ENCODE data around the gene SLC25A28.
"Not testable (repeated sequence)": the region's sequence is repeated elsewhere in the genome, so short reads cannot be mapped to it uniquely, and the experiment has no call there.

Gene SLC25A28

DNA sequence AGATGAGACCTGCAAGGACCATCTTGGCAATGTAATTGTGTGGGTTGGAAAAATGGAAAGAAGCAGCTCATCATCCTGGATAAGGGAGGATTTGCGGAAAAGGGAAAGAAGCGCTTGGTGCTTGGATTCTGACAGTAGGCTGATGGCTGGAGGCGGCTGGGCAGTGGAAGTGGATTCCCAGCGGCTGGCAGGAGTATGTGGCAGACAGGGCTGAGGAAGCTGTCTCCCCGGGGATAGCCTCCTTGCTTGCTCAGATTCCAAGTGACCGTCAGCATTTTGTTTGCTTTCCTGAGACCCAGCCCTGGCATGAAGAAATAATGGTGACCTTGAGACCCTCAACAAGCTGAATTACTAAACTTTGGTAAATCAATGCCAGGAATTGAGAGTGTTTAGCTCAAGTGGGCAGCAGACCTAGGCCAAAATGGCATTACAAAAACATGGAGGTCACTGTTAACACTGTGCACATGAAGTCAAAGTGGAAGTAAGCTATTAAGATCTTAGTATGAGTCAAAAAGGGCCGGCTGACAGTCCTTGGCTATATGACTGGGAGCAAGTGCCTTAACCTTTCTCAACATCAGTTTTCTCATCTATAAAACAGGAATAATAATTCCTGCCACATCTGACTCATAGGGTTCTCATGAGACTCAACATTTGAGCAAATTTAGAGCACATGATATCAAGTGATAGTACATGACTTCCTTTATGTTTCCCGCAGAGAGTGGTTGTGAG lies 21.3 kb downstream of the SLC25A28 start:
- Mint-ChIP-seq H3K27me3 (ENCODE audit: low read depth, poor library complexity) (peaks cover 28% of the 10 kb centered on the region), H3K4me3 (no peak overlapping the region), H3K36me3 (ENCODE audit: low read depth) (peaks cover 5% of the 10 kb centered on the region), H3K9me3 (peaks cover 23% of the 10 kb centered on the region), H3K4me1 (peaks cover 34% of the 10 kb centered on the region), H3K27ac (no peak overlapping the region)
- TF ChIP-seq, protein P1, sequence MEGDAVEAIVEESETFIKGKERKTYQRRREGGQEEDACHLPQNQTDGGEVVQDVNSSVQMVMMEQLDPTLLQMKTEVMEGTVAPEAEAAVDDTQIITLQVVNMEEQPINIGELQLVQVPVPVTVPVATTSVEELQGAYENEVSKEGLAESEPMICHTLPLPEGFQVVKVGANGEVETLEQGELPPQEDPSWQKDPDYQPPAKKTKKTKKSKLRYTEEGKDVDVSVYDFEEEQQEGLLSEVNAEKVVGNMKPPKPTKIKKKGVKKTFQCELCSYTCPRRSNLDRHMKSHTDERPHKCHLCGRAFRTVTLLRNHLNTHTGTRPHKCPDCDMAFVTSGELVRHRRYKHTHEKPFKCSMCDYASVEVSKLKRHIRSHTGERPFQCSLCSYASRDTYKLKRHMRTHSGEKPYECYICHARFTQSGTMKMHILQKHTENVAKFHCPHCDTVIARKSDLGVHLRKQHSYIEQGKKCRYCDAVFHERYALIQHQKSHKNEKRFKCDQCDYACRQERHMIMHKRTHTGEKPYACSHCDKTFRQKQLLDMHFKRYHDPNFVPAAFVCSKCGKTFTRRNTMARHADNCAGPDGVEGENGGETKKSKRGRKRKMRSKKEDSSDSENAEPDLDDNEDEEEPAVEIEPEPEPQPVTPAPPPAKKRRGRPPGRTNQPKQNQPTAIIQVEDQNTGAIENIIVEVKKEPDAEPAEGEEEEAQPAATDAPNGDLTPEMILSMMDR (IDR thresholded peaks at IDR 0.05), result no peak
- DNase-seq, result no peak

DNA sequence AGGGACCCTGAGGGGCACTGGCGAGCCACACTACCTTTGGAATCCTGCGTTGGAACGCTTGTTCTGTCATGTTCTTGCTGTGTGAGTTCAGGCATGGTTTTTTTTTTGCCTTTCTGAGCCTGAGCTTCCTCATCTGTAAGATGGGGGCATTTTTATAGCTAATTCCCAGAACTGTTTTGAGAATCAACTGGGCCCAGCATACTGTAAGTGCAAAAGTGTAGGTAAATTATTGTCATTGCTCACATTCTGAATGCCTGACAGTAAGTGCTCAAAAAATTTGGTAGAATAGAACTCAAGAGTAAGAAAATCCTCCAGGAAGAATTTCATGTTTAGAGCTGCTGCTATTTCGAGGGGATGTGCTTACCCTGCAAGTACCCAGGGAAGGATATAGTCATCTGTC lies 22.2 kb downstream of the SLC25A28 start:
- Mint-ChIP-seq H3K27me3 (ENCODE audit: low read depth, poor library complexity) (peaks cover 28% of the 10 kb centered on the region), H3K4me1 (peaks cover 34% of the 10 kb centered on the region), H3K4me3 (no peak overlapping the region), H3K9me3 (peaks cover 18% of the 10 kb centered on the region), H3K27ac (no peak overlapping the region), H3K36me3 (ENCODE audit: low read depth) (peaks cover 4% of the 10 kb centered on the region)
- TF ChIP-seq, protein P1 (IDR thresholded peaks at IDR 0.05), result no peak
- no peak for DNase-seq

DNA sequence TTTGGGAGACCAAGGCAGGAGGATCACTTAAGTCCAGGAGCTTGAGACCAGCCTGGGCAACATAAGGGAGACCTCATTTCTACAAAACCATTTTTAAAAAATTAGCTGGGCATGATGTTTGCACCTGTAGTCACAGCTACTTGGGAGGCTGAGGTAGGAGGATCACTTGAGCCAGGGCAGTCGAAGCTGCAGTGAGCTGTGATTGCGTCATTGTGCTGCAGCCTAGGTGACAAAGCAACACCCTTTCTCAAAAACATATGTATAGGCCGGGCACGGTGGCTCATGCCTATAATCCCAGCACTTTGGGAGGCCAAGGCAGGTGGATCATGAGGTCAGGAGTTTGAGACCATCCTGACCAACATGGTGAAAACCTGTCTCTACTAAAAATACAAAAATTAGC lies 23.5 kb downstream of the SLC25A28 start:
- H3K4me3 Mint-ChIP-seq; H3K9me3 Mint-ChIP-seq; DNase-seq; H3K27ac Mint-ChIP-seq; H3K36me3 Mint-ChIP-seq (ENCODE audit: low read depth): not testable (repeated sequence)
- Mint-ChIP-seq H3K4me1 (peaks cover 34% of the 10 kb centered on the region), H3K27me3 (ENCODE audit: low read depth, poor library complexity) (peaks cover 27% of the 10 kb centered on the region)

DNA sequence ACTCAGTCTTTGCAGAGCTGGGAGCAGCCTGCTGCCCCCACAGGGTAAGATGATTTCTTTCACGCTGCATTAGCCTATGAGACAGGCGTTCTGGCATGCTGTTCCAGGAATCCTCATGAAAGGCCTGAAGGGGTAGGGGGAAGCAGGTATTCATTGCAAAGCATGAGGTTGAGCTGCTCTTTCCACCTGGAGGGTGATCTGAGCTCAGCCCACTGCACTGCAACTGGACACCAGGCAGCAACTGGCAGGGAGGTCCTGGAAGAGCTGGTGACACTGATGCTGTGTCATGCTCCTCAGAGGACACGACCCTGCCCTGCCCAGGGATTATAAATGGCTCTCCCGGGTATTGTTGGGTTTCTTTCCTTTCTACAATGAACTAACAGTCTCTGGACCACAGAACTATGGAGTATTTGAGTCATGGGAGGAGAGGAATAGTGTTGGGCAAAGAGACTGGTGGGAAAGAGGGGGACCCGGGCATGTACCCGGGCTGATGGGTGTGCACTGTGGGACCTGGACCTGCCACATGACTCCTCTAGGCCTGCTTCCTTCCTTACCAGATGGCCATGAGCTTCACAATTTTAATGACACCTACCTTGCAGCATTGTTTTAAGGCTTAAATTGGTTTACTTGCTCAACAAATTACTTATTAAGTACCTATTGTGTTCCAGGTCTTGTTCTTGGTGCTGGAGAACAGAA lies 24.3 kb downstream of the SLC25A28 start:
- no peak overlapping the region for H3K4me3 Mint-ChIP-seq
- H3K4me1 Mint-ChIP-seq, result peaks cover 34% of the 10 kb centered on the region
- H3K9me3 Mint-ChIP-seq, result no peaks in the 10 kb centered on the region
- no peak overlapping the region for H3K27ac Mint-ChIP-seq
- H3K36me3 Mint-ChIP-seq (ENCODE audit: low read depth), result no peaks in the 10 kb centered on the region
- TF ChIP-seq, protein P1 (IDR thresholded peaks at IDR 0.05), result no peak
- DNase-seq, result peak; percentile 58
- peaks cover 25% of the 10 kb centered on the region for H3K27me3 Mint-ChIP-seq (ENCODE audit: low read depth, poor library complexity)

DNA sequence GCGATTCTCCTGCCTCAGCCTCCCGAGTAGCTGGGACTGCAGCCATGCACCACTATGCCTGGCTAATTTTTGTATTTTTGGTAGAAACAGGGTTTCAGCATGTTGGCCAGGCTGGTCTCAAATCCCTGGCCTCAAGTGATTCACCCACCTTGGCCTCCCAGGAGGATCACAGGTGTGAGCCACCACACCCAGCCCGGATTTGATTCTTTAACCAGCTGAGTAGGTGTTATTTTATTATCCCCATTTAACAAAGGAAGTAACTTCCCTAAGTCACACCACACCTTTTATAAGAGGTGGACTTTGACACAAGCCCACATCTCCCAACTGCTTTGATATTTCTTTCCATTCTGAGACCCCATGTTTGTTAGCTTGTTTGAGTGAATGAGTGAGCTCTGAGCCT lies 25.0 kb downstream of the SLC25A28 start:
- TF ChIP-seq, protein P1 (IDR thresholded peaks at IDR 0.05), result no peak
- H3K36me3 Mint-ChIP-seq (ENCODE audit: low read depth), result no peaks in the 10 kb centered on the region
- DNase-seq, result no peak
- no peak overlapping the region for H3K27ac Mint-ChIP-seq
- H3K9me3 Mint-ChIP-seq, result no peaks in the 10 kb centered on the region
- no peak overlapping the region for H3K4me3 Mint-ChIP-seq
- peaks cover 28% of the 10 kb centered on the region for H3K27me3 Mint-ChIP-seq (ENCODE audit: low read depth, poor library complexity)
- peaks cover 34% of the 10 kb centered on the region for H3K4me1 Mint-ChIP-seq

DNA sequence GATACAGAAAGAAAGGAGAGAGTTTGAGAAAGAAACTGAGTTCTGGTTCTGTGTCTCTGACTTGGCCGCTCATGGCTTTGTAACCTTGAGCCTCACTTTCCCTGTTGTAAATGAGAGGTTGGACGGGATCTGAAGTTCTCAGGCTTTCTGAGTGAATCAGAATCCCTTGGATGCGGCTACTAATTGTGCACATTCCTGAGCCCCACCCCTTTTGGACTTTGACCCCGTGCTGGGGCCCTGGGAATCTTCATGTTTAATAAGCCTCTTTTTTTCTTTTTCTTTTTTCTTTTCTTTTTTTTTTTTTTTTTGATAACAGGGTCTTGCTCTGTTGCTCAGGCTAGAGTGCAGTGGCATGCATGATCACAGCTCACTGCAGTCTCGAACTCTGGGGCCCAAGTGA lies 26.9 kb downstream of the SLC25A28 start:
- H3K27me3 Mint-ChIP-seq (ENCODE audit: low read depth, poor library complexity), result peaks cover 27% of the 10 kb centered on the region
- no peak overlapping the region for H3K27ac Mint-ChIP-seq
- no peak overlapping the region for H3K4me3 Mint-ChIP-seq
- no peaks in the 10 kb centered on the region for H3K9me3 Mint-ChIP-seq
- no peak for DNase-seq
- no peaks in the 10 kb centered on the region for H3K36me3 Mint-ChIP-seq (ENCODE audit: low read depth)
- TF ChIP-seq, protein P1 (IDR thresholded peaks at IDR 0.05), result no peak
- peaks cover 18% of the 10 kb centered on the region for H3K4me1 Mint-ChIP-seq
